ENCODE data around the gene DCHS2.

Gene DCHS2

DNA sequence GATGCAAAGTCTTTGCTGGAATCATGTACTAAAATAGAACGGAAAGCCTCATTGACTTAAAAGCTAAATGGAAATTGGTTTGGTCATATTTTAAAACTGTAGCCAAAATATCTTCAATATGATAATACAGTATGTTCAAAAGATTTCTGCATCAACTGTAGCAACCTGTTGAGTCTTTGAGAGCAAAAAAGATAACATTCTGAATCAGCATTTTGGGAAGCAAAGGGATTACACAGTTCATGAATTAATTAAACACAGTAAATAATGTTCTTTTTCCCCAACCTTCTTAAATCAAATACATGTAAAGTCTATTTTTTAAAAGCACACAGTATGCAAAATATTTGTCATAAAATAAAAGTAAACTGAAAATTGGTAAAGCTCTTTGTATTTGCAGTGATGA is 50.5 kb downstream of the DCHS2 start:
- no peak for DNase-seq

DNA sequence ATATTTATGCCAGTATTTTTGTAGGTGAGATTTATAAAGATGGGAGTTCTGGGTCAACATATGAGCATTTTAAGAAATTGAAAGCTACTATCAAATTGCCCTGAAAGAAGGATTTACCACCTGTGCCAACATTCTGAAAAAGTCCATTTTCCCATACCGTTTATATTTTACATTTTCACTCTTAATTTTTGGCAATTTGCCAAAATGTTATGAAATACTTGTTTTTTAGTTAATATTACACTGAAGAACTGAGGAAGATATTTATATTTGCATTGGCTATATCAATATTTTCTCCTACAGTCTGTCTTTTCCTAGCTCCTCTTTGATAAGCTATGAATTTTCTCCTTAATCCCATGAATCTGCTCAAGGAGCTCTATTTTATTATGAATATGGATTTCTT is 52.4 kb downstream of the DCHS2 start:
- DNase-seq, result no peak

DNA sequence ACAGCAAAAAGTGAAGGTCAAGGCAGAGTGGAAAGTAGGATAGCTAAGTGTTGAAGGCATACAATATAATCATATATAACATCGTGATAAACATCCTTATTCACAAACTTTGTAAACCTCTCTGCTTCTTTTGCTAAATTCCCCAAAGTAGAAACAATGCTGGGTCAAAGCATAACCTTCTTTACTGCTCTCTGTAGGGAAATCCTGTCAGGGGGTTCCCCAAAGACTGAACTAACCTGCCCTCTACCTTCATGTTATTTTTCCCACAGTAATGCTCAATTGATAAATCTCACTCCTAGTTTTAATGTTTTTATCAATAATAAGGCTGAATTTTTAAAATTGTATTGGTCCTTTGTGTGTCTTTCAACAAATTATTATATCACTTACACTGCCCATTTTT is 55.7 kb downstream of the DCHS2 start:
- no peak for DNase-seq

DNA sequence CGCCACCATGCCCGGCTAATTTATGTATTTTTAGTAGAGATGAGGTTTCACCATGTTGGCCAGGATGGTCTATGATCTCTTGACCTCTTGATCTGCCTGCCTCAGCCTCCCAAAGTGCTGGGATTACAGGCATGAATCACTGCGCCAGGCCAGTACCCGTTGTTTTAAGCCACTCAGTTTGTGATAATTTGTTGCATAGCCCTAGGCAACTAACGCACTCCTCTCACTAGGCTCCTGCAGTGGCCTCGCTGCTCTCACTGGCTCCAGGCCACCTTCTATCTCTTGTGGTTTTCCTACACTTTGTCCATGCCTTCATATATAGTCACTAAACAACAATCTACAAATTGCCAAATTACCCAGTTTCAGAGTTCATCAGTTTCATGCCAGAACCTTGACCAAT is 58.1 kb downstream of the DCHS2 start:
- DNase-seq, result no peak

DNA sequence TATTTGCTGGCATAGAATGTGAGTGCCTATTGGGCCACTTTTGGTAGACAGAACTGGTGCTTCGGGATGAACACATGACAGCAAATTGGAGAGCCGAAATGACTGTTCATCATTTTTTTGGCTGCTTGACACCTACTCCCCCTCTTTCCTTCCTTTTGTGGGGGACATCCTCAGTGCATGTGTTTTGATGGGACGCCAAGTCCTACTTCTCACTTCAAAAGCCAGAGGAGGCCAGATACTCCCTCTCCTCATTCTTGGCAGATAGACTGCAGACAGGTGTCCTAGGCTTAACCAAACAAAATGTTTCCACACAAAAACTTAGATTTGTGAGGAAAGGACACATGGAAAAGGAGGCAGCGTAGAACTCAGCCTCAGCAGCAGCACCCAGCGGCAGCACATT is 62.4 kb downstream of the DCHS2 start:
- no peak for DNase-seq

DNA sequence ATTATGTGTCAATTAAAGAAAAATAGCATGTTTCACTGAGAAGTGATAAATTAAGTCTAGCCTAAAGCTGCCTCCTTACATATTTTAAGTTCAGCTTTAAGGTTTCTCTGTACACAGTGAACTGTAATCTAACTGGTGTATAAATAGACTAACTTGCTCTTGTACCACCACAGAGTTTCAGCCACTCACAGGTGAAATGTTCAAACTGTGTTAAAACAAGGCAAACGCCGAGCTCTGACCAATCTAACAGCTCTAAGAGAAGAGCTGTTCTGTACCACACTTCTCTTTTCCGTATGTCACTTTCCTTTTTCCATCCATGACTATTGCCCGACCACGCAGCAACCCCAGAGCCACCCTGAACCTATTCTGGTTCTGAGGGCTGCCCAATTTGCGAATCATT is 64.5 kb downstream of the DCHS2 start:
- no peak for DNase-seq

DNA sequence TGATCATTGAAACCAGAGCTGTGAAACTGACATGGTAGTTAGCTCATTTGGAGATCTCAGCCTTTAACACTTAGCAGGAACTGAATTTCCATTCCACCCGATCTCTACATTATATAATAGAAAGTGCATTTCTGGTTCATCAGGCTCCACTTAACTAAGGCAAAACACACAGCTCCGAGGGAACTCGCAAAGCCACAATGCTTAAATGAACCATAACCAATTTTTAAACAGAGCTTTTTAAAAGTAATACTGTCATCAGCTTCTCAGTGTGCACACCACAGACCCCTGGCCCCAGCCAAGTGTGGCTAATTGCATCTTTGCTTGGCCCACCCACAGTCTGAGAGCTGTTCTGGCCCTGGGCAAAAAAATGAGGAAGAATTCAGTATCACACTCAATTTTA is 66.1 kb downstream of the DCHS2 start:
- no peak for DNase-seq

DNA sequence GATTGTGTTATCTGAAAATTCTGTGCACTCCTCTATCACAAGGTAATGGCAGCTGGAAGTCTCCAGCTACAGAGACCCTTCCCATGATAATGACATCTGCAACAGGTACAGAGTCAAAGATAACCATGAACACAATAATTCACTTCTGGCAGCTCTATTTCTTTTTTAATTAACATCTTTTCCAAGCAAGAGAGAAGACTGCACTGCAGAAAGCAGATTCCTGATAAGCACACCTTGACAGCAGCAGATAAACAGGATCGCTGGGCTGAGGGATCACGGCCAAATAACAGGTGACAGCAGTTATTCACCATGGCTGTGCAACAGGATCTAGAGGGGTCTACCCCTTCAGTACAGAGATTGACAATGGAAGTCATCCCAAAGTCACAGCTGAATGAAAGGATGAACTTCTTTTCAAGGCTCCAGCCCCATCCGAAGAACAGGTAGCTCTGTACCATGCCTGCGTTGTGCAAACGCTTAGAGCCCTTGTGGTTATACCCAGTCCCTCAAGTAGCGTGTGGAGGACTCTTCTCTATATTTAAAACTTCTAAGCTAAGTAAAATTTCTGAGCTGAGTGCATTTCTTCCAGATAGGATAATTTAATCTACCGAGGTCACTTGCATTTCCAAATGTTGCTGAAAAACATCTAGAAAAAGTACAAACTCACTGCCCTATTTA is 66.7 kb downstream of the DCHS2 start:
- DNase-seq, result no peak

DNA sequence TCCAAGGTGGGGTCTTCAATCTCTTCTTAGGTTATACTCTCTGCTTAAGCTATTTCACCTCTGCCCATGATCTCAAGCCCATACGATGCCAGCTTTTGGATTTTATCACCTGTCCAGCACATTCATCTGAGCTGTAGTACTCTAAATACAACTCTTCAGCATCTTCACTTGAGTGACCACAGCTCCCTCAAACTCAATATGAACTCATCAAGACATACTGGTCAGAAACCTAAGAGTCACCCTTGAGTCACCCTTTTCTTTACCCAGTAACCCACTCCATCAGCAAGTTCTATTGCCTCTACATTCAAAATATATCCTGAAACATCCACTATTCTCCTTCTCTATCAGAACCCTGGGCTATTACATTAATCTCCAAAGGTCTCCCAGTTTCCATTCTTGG is 69.4 kb downstream of the DCHS2 start:
- no peak for DNase-seq

DNA sequence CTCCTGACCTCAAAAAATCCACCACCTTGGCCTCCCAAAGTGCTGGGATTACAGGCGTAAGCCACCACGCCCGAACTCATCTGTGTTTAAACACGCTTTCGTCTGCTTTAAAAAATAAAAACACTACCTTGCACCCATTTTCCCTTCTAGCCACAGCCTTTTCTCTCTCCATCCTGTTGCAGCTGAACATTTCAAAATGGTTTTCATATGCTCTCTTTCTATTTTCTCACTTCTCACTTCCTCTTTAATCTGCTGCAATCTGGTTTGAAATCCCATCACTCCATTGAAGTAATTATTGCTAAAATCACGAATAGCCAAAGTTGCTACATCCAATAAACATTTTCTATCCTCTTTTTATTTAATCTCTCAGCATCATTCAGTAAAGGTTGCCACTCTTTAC is 70.0 kb downstream of the DCHS2 start:
- no peak for DNase-seq

DNA sequence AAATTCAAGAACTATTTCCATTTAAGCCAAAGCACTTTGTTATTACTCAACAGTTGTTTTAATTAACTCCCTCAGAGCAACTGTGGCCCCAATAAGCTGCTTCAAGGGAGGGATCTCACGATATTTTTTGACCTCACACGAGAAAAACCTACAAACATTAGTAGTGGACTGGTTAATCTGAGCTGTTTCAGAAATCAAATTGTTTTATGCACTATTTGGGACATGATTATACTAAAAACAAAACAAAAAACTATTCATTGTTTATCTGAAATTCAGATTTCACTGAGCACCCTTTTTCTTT is 74.3 kb downstream of the DCHS2 start:
- DNase-seq, result no peak

DNA sequence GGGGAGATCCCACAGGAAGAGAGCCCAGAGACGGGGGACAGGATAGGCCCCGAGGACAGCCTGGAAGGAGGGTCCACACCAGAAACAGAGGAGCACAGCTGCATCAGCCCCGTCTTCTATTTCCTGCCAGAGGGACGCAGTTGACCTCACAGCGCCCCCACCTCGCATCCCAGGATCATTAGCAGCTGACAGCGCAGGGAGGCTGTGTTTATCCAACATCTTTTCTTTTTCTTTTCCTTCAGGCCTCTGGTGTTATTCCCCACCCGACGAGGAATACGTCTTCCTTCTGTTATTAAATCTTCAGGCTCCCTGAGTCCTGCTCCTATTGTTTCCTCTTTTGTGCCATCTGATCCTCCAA is 75.4 kb downstream of the DCHS2 start:
- DNase-seq, result no peak

DNA sequence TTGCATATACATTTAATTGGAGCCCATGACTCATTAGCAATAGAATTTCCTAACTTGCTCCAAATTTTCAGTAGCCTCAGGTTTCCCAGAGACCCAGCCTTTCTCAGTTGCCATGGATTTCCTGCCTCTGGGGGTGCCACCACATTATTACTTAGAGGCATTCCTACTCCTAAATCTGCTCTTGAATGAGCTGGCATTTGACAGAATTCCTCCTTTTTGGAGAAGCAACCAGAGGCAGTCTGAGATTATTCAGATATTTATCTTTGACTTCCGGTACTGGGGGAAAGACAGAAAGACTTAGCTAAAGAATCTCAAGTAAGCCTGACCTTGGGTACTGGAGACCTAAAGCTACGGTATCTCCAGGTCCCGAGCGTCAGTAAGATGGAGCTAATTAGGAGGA is 76.3 kb downstream of the DCHS2 start:
- no peak for DNase-seq

DNA sequence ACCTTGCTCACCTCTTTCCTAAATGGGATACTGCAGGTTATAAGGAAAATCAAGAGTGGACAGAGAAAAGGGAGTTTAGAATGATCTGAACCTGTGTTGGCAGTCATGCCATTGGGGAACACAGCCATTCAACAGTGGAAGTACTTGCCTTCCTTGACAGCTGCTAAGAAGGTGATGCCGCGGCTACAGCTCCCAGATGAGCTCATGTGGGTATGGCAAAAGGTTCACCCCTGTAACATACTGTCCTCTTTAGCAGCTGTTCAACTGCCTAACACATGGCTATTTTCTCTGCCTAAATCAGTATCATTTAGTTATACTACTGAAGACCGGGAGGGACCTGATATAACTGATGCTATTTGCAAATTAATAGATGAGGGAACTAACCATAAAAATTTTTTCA is 76.8 kb downstream of the DCHS2 start:
- no peak for DNase-seq

DNA sequence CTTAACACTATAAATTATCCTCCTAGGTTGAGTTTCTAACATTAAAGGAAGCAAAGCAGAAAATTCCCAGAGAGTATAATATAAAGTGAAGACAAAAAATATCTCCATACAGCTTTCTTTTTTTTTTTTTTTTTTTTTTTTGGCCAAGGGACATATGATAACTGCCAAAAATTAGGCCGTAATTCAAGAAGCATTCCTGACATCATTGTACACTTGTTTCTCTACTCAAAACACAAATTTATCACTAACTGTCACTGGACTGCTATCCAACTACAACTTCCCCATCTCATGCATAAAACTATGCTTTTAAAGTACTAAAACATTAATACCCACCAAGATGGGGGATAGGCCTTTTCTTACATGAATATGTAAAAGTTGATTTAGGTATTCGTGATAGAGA is 77.2 kb downstream of the DCHS2 start:
- DNase-seq, result no peak

DNA sequence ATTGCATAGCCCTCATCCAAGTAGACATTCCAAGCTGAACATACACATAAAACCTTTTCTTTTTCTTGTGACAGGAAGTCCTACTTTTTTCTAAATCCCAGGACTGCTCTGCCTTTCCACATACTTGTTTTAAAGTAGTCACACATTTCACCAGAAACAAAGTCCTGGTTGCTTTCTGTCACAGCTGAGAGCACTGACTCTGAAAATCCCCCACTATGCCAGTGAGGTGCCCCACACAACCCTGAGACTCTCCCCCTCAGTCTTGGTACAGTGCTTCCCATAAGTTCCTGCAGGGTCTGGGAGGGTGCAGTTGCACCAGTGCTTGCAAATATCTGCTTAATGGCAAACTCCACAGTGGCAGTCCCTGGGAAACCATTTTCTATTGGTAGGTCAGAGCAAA is 84.2 kb downstream of the DCHS2 start:
- no peak for DNase-seq

DNA sequence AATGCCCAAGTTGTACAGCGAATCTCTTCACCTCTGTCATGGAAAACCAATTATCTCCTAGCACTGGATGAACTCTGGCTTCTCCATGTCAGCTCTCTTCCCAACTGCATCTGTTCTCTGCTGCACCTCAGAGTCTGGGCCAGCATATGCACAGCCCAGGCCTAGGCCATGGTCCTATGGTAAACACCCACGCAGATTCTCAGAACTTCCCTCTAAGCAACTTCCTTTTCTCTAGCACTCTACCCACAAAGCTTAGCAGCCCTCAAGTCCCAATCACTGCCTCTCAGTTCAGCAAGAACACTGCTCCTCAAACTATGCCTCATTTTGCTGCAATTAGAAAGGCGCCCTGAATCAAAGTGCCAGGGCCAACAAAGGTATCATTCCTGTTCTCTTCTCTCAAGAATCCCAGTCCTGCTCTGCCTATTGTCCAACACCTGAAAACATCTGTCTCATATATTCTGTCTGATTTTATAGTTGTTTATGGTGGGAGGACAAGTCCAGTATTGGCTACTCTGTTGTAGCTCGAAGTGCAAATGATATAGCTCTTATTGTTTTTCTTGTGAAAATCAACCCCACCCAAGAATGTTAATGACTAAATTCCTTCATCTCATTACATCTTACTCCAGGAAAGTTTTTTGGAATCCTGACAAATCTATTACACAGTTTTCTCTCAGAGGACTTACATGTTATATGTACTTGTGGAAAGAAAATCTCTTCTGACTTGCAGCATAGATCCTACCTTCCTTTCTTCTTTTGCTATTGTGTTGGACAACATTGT is 85.4 kb downstream of the DCHS2 start:
- DNase-seq, result no peak

DNA sequence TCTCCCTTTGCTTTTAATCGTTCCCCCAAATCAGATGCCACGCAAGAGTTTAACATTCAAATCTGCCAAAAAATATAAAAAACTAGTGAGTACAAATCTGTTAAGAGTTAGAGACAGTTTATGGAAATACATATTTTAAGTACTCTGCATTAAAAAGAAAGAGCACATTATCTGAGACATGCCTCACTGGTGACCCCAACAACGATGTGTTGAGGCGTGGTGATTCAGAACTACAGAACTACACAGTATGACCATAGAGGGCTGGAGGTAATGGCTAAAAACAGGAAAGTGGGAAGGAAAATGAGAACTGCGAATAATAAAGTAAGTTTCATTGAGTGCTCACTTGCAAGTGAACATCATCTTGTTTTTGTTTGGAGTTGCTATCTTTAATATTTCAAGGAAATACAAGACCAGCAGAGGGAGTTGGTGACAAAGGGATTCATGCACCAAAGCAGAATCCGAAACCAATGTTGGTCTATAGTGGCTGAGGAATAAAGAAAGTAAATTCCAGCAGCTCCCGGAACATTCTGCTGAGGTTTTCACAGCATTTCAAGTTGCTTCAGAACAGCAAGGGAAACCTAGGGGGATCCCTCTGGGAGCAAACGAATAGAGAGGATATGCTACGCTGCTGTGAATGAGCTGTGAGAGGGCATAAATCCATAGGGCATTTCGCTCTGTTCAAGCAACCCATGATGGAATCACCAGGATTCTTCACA is 92.2 kb downstream of the DCHS2 start:
- DNase-seq, result no peak

DNA sequence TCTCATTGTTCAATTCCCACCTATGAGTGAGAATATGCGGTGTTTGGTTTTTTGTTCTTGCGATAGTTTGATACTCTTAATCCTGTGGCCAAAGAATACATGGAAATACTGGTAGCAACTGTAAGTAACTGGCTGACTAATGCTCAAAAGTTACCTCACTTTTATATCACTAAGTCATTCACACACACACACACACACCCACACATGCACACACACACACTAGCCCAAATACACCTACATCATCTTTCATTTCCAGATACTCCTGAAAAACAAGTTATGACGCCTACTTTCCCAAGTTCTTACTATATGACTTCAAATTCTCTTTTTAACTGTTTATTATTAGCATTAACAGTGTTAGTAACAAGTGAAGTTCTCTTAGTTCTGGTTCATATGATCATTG is 101.3 kb downstream of the DCHS2 start:
- no peak for DNase-seq

DNA sequence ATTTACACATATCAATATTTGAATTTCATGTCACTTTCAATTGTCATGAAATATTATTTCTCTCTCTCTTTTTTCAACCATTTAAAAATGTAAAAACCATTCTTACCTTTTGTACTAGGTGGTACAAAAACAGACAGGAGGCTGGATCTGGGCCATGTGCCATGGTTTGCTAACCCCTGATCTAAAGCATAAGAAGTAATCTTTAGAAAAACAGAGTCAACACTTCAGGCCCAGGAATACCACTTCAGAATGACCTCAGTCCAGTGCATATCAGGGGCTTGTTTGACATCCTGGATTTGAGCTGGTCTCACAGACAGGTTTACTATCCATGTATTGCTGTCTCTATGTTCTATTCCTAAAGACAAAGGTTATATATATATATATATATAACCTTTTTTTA is 102.5 kb downstream of the DCHS2 start:
- no peak for DNase-seq

DNA sequence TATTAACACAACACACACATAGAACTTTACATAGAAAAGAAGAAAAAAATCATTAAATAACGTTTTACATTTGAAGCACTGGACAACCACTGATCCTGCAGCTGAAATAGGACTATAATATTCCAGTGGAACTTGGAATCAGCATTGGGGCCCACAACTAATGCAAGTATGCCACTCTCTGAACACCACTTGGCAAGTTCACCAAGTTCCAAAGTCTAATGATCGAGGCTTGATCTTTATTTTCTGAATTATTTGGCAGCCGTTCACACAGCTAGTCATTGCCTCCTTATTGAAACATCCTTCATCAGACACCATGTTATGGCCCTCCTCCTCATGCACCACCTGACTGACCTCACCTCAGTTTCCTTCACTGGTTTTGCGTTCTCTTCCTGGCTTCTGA is 107.6 kb downstream of the DCHS2 start:
- DNase-seq, result no peak

DNA sequence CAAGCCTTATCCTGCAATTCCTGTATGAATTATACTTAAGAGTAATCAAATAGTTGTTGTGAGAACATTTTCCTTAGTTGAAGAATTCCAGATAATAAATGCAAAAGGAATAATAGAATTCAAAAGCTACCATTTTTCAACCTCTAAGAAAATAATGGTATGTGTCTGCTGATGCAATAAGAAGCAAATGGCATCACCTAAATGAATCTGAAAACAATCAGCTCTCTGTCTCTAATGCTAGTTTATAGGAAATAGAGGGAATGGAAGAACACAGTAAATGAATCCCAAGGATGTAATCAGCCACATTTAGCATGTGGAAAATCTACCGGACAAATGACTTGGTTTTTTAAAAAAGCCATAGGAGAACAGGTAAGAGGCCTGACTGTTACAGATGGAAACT is 115.1 kb downstream of the DCHS2 start:
- DNase-seq, result no peak

DNA sequence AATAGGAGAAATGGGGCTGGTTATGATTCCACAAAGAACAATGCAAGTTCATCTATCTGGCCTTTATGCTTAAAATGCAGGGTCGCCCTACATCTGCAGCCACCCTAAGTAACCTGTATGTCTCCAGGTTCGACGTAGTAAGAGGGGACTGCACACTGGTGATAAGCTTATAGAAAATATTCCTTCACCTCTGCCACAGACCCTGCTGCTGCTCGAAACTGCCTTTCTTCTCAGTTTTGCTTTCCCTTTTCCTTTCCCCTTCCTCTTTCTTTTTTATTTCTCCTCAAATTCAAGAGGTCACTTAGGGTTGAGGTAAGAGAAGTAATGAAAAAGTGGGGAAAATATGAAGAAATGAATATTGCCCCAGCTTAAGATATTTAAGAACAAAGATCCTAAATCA is 123.5 kb downstream of the DCHS2 start:
- DNase-seq, result no peak

DNA sequence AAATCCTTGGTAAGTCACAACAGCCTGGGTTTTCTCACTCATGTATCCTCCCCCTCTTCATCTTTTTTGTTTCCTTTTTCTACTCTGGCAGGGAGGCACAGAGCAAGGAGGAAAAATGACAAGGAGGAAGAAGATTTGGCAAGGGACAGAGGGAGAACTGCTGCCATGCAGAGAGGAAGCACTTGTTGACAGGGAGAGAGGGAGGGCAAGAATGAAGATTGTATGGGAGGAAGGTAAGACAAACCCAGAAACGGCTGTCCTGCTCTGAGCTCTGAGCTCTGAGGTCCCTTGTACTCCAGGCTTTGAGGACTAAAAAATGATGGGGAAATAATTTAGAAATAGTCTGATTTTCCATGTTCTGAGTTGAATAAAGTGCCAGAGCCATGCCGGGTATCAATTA is 123.9 kb downstream of the DCHS2 start:
- no peak for DNase-seq

DNA sequence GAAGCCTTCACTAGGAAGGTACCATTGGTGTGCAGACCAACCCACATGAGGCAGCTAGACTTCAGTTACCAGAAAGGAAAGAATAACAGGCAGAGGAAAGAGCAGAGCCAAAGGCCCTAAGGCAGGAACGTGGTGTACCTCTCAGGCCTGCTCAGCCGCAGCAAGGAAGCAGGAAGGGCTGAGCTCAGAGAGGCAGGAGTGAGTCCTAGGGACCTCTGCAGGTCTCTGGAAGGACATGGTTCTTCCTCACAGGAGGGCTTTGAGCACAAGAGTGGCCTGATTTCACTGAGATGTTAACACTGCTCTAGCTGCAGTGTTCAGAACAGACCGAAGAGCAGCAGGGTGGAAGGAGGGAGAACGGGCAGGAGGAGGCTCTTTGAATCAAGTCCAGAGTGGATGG is 124.6 kb downstream of the DCHS2 start:
- no peak for DNase-seq

Data from effector CD4-positive, alpha-beta T cell (primary cell).